GM06990 (cell line): ENCODE measurements around the gene IFFO2.

Source experiments
- DNase-seq: peaks from one replicate; pipeline ENCODE4 v3.0.0-alpha.2; 2011; ENCODE audit not compliant: insufficient read length; ENCODE audit errors: extremely low read depth
- H3K27me3 ChIP-seq: replicated peaks from 2 replicates; pipeline ENCODE4 v1.6.0; 2011; ENCODE audit warnings: low read length; ENCODE audit not compliant: control insufficient read depth, insufficient read depth
- H3K36me3 ChIP-seq: 2 replicates; pipeline ENCODE4 v1.5.1; 2011; ENCODE audit warnings: low read length; ENCODE audit not compliant: control insufficient read depth, insufficient read depth
- H3K4me3 ChIP-seq: replicated peaks from 2 replicates; pipeline ENCODE4 v1.5.1; 2011; ENCODE audit warnings: low read depth, mild to moderate bottlenecking, control low read depth, low read length
- CTCF ChIP-seq: IDR thresholded peaks from 2 replicates; pipeline ENCODE4 v1.5.1; 2011; ENCODE audit warnings: low read length, control low read depth, mild to moderate bottlenecking, inconsistent platforms; ENCODE audit not compliant: insufficient read depth, poor library complexity, severe bottlenecking

IFFO2 gene

GRCh38 chr1:18875796-18876128 lies 80.7 kb downstream of the IFFO2 start:
- DNase-seq, result no peak
- peaks cover 2% of the 10 kb centered on the region for H3K36me3 ChIP-seq
- no peaks in the 10 kb centered on the region for H3K27me3 ChIP-seq
- TF ChIP-seq CTCF, result no peak
- H3K4me3 ChIP-seq, result no peak overlapping the region

DNA sequence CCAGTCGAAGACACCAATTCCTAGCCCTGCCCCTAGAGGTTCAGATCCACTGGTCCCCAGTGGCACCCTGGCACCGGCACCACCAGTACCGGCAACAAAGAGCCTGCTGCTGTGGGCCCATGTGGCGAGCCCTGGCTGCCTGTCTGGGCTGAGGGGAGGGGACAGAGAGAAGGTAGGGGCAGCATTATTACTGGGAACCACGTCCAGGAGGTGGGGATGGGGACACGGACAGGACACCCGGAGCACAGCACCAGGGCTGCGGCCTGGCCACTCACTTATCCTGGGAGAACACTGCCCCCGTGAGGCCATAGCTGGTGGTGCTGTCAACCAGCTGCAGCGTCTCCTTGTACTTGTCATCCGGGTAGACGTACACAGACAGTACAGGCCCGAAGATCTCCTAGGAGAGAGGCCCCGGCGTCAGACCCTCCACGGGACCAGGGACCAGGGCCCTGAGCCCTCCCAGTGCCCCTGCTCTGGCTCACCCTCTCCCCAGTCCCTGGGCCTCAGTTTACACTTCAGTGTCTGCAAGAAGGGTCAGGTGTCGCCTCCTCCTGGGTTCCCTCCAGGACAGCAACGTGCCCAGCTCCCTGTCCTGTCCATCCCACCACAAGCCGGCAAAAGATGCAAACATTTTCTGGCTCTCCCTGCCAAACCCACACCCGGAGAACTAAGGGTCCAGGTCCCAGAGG lies 81.2 kb downstream of the IFFO2 start:
- H3K36me3 ChIP-seq, result peaks cover 2% of the 10 kb centered on the region
- peak; percentile 48 for DNase-seq

DNA sequence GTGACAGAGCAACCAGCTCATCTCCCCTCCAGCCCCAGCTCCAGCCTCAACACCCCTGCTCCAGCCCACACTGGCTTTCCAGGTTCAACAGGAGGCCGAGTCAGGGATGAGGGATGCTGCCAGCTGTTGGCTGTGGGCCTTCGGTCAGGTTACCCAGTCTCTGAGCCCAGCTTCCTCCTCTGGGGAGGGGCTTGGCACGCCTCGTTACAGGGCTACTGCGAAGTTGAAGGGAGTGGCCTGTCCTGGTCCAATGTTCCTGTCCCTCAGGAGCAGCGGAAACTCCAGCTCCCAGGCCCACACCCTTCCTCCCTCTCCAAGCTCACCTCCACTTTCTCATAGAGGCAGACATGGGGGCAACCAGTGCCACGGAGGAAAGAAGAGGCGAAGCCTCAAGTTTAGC lies 81.9 kb downstream of the IFFO2 start:
- no peak for DNase-seq
- no peak for TF ChIP-seq CTCF
- H3K27me3 ChIP-seq, result no peaks in the 10 kb centered on the region
- H3K4me3 ChIP-seq, result no peak overlapping the region
- peaks cover 2% of the 10 kb centered on the region for H3K36me3 ChIP-seq

More for the DNA sequence above, 81.2 kb downstream of the IFFO2 start:
- Histone ChIP-seq H3K27me3 (no peaks in the 10 kb centered on the region), H3K4me3 (no peak overlapping the region)
- peak; percentile 89 for TF ChIP-seq CTCF

GRCh38 chr1:18874036-18874435 lies 82.4 kb downstream of the IFFO2 start:
- TF ChIP-seq CTCF, result no peak
- no peak for DNase-seq
- peaks cover 2% of the 10 kb centered on the region for H3K36me3 ChIP-seq
- no peaks in the 10 kb centered on the region for H3K27me3 ChIP-seq
- H3K4me3 ChIP-seq, result no peak overlapping the region

GRCh38 chr1:18872071-18872611 lies 84.3 kb downstream of the IFFO2 start:
- no peak overlapping the region for H3K4me3 ChIP-seq
- no peak for DNase-seq
- no peak for TF ChIP-seq CTCF
- H3K36me3 ChIP-seq, result peaks cover 2% of the 10 kb centered on the region
- no peaks in the 10 kb centered on the region; the same call in 1 of the 2 replicates for H3K27me3 ChIP-seq

DNA sequence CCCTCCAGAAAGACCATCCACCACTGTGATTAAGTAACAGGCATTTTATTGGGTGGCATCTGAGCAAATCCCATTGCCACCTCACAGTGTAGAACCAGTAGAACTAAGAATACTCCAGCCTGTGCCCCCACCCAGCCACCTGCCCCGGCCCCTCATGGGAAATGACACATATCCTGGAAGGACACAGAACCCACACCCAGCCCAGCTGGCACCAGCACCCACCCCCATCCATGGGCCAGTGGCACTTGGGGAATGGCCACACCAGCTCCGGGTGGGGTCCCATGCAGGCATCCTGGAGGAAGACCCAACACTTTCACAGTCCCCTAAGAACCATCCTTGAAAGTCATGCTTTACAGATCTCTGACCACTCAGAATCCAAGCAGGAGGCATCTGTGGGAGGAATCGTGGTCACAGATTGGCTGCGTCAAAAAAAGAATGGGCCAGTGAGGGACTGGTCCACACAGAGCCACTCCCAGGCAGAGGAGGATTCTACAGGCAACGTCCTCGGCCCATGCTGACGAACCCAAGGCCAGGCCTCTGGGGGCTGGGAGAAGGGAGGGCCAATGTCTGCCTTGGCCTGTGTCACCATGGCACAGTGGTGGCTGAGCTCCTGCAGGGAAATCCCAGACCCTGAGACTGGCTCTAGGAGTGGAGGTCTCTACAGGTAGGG lies 84.9 kb downstream of the IFFO2 start:
- Histone ChIP-seq H3K4me3 (no peak overlapping the region), H3K27me3 (no peaks in the 10 kb centered on the region; the same call in 1 of the 2 replicates), H3K36me3 (peaks cover 2% of the 10 kb centered on the region)
- no peak for TF ChIP-seq CTCF
- no peak for DNase-seq
